ENCODE data around the gene C1orf232. TPM values are rescaled to one million over a fixed set of nuclear protein-coding genes. Genes with fewer than 3 reads are reported as not detected.
A peak's percentile ranks its signal among the peaks of the same experiment; 100 is the strongest.

C1orf232 gene
- total and polyA plus RNA-seq, 4 donors = not detected

GRCh38 chr1:26159743-26160039 is 9.1 kb downstream of the C1orf232 start:
- Histone ChIP-seq H3K4me3 (ENCODE audit: low read depth in 1 of 3, low read length in 3 of 3) (no peak overlapping the region), H3K27ac (ENCODE audit: low read depth in 1 of 2, low read length in 2 of 2) (no peak overlapping the region), H3K4me1 (ENCODE audit: control insufficient read depth in 4 of 4, insufficient read depth in 4 of 4, low read length in 3 of 4) (peaks cover 10 to 26% (median 18%) of the 10 kb centered on the region in 4 donors), H3K27me3 (ENCODE audit: control insufficient read depth in 4 of 4, insufficient read depth in 4 of 4, low read length in 3 of 4) (peaks cover 0 to 4% (median under 1%) of the 10 kb centered on the region in 4 donors), H3K36me3 (ENCODE audit: control insufficient read depth in 4 of 4, insufficient read depth in 3 of 4, low read depth in 1 of 4, low read length in 3 of 4) (no peaks in the 10 kb centered on the region), H3K9ac (ENCODE audit: low read depth in 1 of 2, low read length in 2 of 2) (no peak overlapping the region), H3K9me3 (ENCODE audit: control insufficient read depth in 4 of 4, low read length in 3 of 4) (no peaks in the 10 kb centered on the region)
- TF ChIP-seq RAD21 (IDR thresholded peaks at IDR 0.05) = no peak
- no peak for TF ChIP-seq GABPA (IDR thresholded peaks at IDR 0.05 in 1 of 2, conservative IDR thresholded peaks at IDR 0.05 in 1 of 2)
- no peak for TF ChIP-seq HNF4A (conservative IDR thresholded peaks at IDR 0.05)
- TF ChIP-seq CTCF (IDR thresholded peaks at IDR 0.05; ENCODE audit: low read depth, low read length, missing input control) = no peak
- TF ChIP-seq EGR1 (IDR thresholded peaks at IDR 0.05; ENCODE audit: low read depth in 2 of 2) = no peak
- TF ChIP-seq NR2F2 (IDR thresholded peaks at IDR 0.05) = no peak
- TF ChIP-seq JUND (IDR thresholded peaks at IDR 0.05) = no peak
- TF ChIP-seq SP1 (IDR thresholded peaks at IDR 0.05) = no peak
- no peak for TF ChIP-seq YY1 (IDR thresholded peaks at IDR 0.05)
- no peak for TF ChIP-seq RXRA (IDR thresholded peaks at IDR 0.05)
- 82% methylated on average over 4 of the region's 4 CpGs for WGBS
- no peak for DNase-seq (ENCODE audit: low spot score)

- Histone ChIP-seq H3K9ac (ENCODE audit: low read depth in 1 of 2, low read length in 2 of 2) (no peak within 1 kb of the TSS), H3K27ac (ENCODE audit: low read depth in 1 of 2, low read length in 2 of 2) (no peak within 1 kb of the TSS), H3K4me1 (ENCODE audit: control insufficient read depth in 4 of 4, insufficient read depth in 4 of 4, low read length in 3 of 4) (peaks cover 10 to 22% (median 16%) of the 10 kb centered on the region in 4 donors), H3K27me3 (ENCODE audit: control insufficient read depth in 4 of 4, insufficient read depth in 4 of 4, low read length in 3 of 4) (peaks cover 0 to 4% (median under 1%) of the 10 kb centered on the region in 4 donors), H3K9me3 (ENCODE audit: control insufficient read depth in 4 of 4, low read length in 3 of 4) (no peaks in the 10 kb centered on the region), H3K4me3 (ENCODE audit: low read depth in 1 of 3, low read length in 3 of 3) (peak within 1 kb of the TSS in 1 of 3 donors; percentile 8), H3K36me3 (ENCODE audit: control insufficient read depth in 4 of 4, insufficient read depth in 3 of 4, low read depth in 1 of 4, low read length in 3 of 4) (no peaks in the 10 kb centered on the region)
- no peak for DNase-seq (ENCODE audit: low spot score)
- 67% methylated on average over 6 of the region's 6 CpGs for WGBS
- TF ChIP-seq ZBTB33 (IDR thresholded peaks at IDR 0.05) (no peak), RAD21 (IDR thresholded peaks at IDR 0.05) (no peak), NR2F2 (IDR thresholded peaks at IDR 0.05) (no peak), FOXA1 (IDR thresholded peaks at IDR 0.05) (no peak)
These were observed 9.6 kb downstream of the C1orf232 start, which contains the start of gene FAM110D for GRCh38 chr1:26158908-26159742. TSS of gene FAM110D (plus strand) at chr1:26159079. CDS start at chr1:26161292, 2,213 bp downstream.

GRCh38 chr1:26158271-26158907 is 10.4 kb downstream of the C1orf232 start:
- peaks cover 0 to 4% (median under 1%) of the 10 kb centered on the region in 4 donors for H3K27me3 ChIP-seq (ENCODE audit: control insufficient read depth in 4 of 4, insufficient read depth in 4 of 4, low read length in 3 of 4)
- no peak for TF ChIP-seq YY1 (IDR thresholded peaks at IDR 0.05)
- no peak for TF ChIP-seq JUND (IDR thresholded peaks at IDR 0.05)
- TF ChIP-seq RAD21 (IDR thresholded peaks at IDR 0.05) = no peak
- TF ChIP-seq HNF4G (IDR thresholded peaks at IDR 0.05) = no peak
- no peak for TF ChIP-seq HNF4A (conservative IDR thresholded peaks at IDR 0.05)
- TF ChIP-seq TAF1 (conservative IDR thresholded peaks at IDR 0.05) = no peak
- H3K4me3 ChIP-seq (ENCODE audit: low read depth in 1 of 3, low read length in 3 of 3) = no peak overlapping the region
- H3K9me3 ChIP-seq (ENCODE audit: control insufficient read depth in 4 of 4, low read length in 3 of 4) = no peaks in the 10 kb centered on the region
- 87% methylated on average over 5 of the region's 5 CpGs for WGBS
- no peaks in the 10 kb centered on the region for H3K36me3 ChIP-seq (ENCODE audit: control insufficient read depth in 4 of 4, insufficient read depth in 3 of 4, low read depth in 1 of 4, low read length in 3 of 4)
- no peak overlapping the region for H3K9ac ChIP-seq (ENCODE audit: low read depth in 1 of 2, low read length in 2 of 2)
- peaks cover 7 to 17% (median 14%) of the 10 kb centered on the region in 4 donors for H3K4me1 ChIP-seq (ENCODE audit: control insufficient read depth in 4 of 4, insufficient read depth in 4 of 4, low read length in 3 of 4)
- H3K27ac ChIP-seq (ENCODE audit: low read depth in 1 of 2, low read length in 2 of 2) = no peak overlapping the region
- no peak for DNase-seq (ENCODE audit: low spot score)

All from liver (tissue), 9 donors.